Suprapubic skin (tissue), 4 donors: ENCODE results near the gene EVL. TPM values are rescaled to one million over a fixed set of nuclear protein-coding genes. Genes with fewer than 3 reads are reported as not detected.

Experiments
- DNase-seq, 2 donors: peaks; one replicate each; pipeline ENCODE4 v3.0.0-alpha.2; 2019; ENCODE audit warnings: low spot score in 2 of 2
- H3K27ac ChIP-seq: fragments of 200-600 bp; sonication (generic); one replicate; pipeline ENCODE4 v1.5.1; 2019
- H3K27me3 ChIP-seq: fragments of 200-600 bp; sonication (generic); one replicate; pipeline ENCODE4 v1.5.1; 2019
- H3K36me3 ChIP-seq: fragments of 200-600 bp; sonication (generic); one replicate; pipeline ENCODE4 v1.5.1; 2019
- H3K4me1 ChIP-seq: fragments of 200-600 bp; sonication (generic); one replicate; pipeline ENCODE4 v1.5.1; 2019
- H3K4me3 ChIP-seq: fragments of 200-600 bp; sonication (generic); one replicate; pipeline ENCODE4 v1.5.1; 2019; ENCODE audit warnings: mild to moderate bottlenecking
- H3K9me3 ChIP-seq: fragments of 200-600 bp; sonication (generic); one replicate; pipeline ENCODE4 v1.5.1; 2019
- EP300 ChIP-seq: sonication (generic); formaldehyde crosslinking; IDR thresholded peaks from one replicate; pipeline ENCODE4 v1.6.1; 2017; ENCODE audit warnings: antibody characterized with exemption
- POLR2A ChIP-seq, 2 donors: fragments of 450-650 bp; IDR thresholded peaks; one replicate each; pipeline ENCODE4 v1.6.1; 2017; ENCODE audit warnings: antibody characterized with exemption in 2 of 2, mild to moderate bottlenecking in 2 of 2, moderate library complexity in 2 of 2
- POLR2AphosphoS5 ChIP-seq, 3 donors: sonication (generic); formaldehyde crosslinking; IDR thresholded peaks; one replicate each; pipeline ENCODE4 v1.6.1; 2017; ENCODE audit warnings: antibody characterized with exemption in 3 of 3
- WGBS: methylation state at CpG from one replicate; pipeline ENCODE4 v1.1.5; 2018; 5-methylcytosine and 5-hydroxymethylcytosine counted together
- total RNA-seq, 4 donors: library from RNA; depleted of rRNA; stranded (reverse); fragments of >200 nt; gene quantifications; one replicate each; pipeline ENCODE4 v1.1.0, GENCODE V29; 2016
- TF ChIP-seq, protein P1 (sequence below), 2 donors: fragments of 200-600 bp in 1 of 2; fragments of 450-650 bp in 1 of 2; sonication (generic) in 1 of 2; IDR thresholded peaks; one replicate each; pipeline ENCODE4 v1.5.1; 2016 to 2019; ENCODE audit warnings: antibody characterized with exemption in 2 of 2, mild to moderate bottlenecking in 1 of 2, moderate library complexity in 1 of 2

The EVL gene
- total RNA-seq, 4 donors from 2014 or later, result 48.8 to 80.0 (median 61.4) TPM

DNA sequence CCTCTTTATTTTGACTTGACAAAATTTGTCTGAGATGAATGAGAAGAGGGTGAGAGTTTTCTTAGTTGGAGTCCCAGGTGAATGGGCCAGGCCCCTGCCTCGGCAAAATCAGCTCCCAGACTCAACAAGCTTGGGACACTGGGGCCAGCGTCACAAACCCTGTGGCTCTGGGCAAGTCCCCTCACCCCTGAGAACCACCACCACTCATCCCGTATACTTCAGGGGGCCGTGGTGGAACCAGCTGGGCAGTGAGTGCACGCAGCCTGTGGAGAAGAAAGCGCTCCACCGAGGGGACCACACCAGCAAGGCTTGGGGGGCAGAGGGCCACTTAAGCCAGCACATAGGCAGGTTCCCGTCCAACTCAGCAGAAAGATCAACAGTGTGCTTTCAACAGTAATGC lies 54.0 kb downstream of the EVL start:
- H3K4me3 ChIP-seq, result no peak overlapping the region
- H3K27me3 ChIP-seq, result no peaks in the 10 kb centered on the region
- TF ChIP-seq, protein P1, sequence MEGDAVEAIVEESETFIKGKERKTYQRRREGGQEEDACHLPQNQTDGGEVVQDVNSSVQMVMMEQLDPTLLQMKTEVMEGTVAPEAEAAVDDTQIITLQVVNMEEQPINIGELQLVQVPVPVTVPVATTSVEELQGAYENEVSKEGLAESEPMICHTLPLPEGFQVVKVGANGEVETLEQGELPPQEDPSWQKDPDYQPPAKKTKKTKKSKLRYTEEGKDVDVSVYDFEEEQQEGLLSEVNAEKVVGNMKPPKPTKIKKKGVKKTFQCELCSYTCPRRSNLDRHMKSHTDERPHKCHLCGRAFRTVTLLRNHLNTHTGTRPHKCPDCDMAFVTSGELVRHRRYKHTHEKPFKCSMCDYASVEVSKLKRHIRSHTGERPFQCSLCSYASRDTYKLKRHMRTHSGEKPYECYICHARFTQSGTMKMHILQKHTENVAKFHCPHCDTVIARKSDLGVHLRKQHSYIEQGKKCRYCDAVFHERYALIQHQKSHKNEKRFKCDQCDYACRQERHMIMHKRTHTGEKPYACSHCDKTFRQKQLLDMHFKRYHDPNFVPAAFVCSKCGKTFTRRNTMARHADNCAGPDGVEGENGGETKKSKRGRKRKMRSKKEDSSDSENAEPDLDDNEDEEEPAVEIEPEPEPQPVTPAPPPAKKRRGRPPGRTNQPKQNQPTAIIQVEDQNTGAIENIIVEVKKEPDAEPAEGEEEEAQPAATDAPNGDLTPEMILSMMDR (IDR thresholded peaks at IDR 0.05), result no peak
- TF ChIP-seq EP300 (no peak), POLR2AphosphoS5 (IDR thresholded peaks at IDR 0.05) (no peak), POLR2A (IDR thresholded peaks at IDR 0.05) (no peak)
- no peaks in the 10 kb centered on the region for H3K9me3 ChIP-seq
- no peaks in the 10 kb centered on the region for H3K4me1 ChIP-seq
- H3K36me3 ChIP-seq, result peaks cover 8% of the 10 kb centered on the region
- no peak for DNase-seq
- WGBS, result over 99% methylated on average over 8 of the region's 8 CpGs
- H3K27ac ChIP-seq, result no peak overlapping the region

DNA sequence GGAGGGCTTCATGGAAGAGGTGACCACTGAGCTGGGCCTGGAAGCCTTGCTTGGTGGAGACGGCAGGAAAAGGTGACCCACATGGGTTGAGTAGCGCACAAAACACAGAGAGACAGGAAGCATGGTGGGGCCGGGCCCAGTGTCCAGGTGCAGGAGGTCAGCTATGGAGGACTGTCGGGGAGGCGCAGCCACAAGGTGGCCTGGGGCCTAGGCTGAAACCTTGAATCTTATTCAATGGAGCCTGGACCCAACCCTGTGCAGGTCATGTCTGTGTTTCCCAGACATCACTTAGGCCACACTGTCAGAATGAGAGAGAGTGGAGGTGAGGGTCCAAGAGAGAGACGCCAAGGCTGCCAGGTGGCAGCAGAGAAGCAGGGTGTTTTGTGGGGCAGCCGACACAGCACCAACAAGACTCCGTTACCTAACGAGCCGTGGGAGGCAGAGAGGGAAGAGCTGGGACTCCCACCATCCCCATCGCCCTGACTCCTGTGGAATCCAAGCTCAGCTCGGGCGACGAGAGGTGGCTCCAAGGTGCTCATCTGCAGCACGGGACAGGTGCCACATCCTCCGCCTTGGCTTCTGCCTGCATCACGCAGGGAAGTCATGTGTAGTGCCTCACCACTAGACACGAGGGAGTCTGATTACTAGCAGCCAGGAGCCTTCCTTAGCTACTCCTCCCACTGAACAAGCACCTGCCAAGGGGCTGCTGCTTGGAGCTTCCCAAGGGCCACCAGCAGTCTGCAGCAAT lies 55.5 kb downstream of the EVL start:
- H3K4me1 ChIP-seq, result no peaks in the 10 kb centered on the region
- H3K27me3 ChIP-seq, result no peaks in the 10 kb centered on the region
- no peak for DNase-seq
- TF ChIP-seq, protein P1 (IDR thresholded peaks at IDR 0.05), result no peak
- TF ChIP-seq POLR2A (IDR thresholded peaks at IDR 0.05), result no peak
- no peak for TF ChIP-seq EP300
- TF ChIP-seq POLR2AphosphoS5 (IDR thresholded peaks at IDR 0.05), result no peak
- H3K9me3 ChIP-seq, result no peaks in the 10 kb centered on the region
- H3K4me3 ChIP-seq, result no peak overlapping the region
- H3K27ac ChIP-seq, result no peak overlapping the region
- WGBS, result 91% methylated on average over 14 of the region's 18 CpGs
- peaks cover 16% of the 10 kb centered on the region for H3K36me3 ChIP-seq

- no peak for DNase-seq
- Histone ChIP-seq H3K4me3 (no peak overlapping the region), H3K9me3 (no peaks in the 10 kb centered on the region), H3K27me3 (no peaks in the 10 kb centered on the region), H3K36me3 (peaks cover 27% of the 10 kb centered on the region), H3K27ac (no peak overlapping the region), H3K4me1 (no peaks in the 10 kb centered on the region)
- 95% methylated on average over 6 of the region's 14 CpGs for WGBS
- TF ChIP-seq POLR2A (IDR thresholded peaks at IDR 0.05) (no peak), EP300 (no peak), POLR2AphosphoS5 (IDR thresholded peaks at IDR 0.05) (no peak)
- TF ChIP-seq, protein P1 (IDR thresholded peaks at IDR 0.05), result no peak
Measured at GRCh38 chr14:100121643-100122480, 56.6 kb downstream of the EVL start.

DNA sequence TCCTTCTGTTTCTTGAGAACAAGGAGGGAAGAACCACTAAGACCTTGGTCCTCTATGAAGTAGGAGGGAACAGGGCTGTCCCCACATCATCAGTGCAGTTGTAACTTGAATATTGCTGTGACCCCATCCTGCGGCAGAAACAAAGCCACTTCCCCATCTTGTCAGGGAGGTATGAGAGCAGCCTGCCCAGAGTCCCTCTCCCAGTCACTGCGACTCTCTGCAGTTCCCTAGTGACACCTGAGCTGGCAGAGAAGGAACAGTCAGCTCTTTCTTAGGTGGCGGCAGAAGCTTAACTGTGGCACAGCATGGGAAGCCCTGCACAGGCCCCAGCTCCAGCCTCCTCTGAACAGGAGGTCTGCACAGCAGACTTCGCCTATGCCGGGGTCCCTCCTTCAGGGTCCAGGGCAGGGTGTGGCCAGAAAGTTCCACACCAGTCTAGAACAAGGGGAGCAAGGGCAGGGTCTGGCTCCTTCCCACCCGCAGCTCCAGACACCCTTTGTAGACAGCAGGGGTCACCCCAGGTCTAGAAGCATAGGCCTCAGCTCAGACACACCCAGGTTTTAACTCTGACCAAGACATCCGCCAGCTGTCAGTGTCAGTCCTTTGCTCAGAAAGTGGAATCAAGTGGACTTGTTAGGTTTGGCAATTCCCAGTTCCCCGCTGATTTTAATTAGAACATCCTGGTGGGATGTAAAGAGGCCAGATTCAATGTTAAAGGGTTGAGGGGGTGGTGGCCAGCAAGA lies 57.4 kb downstream of the EVL start:
- 86% methylated on average over 5 of the region's 8 CpGs for WGBS
- no peaks in the 10 kb centered on the region for H3K27me3 ChIP-seq
- no peaks in the 10 kb centered on the region for H3K9me3 ChIP-seq
- no peak overlapping the region for H3K27ac ChIP-seq
- peaks cover 35% of the 10 kb centered on the region for H3K36me3 ChIP-seq
- no peaks in the 10 kb centered on the region for H3K4me1 ChIP-seq
- no peak overlapping the region for H3K4me3 ChIP-seq
- DNase-seq, result no peak
- TF ChIP-seq, protein P1 (IDR thresholded peaks at IDR 0.05), result no peak
- TF ChIP-seq POLR2A (IDR thresholded peaks at IDR 0.05), result no peak
- no peak for TF ChIP-seq EP300
